Epithelial cell of esophagus (primary cell): ENCODE results near the gene SLC12A3.

ENCODE experiments used
- DNase-seq: peaks from one replicate; pipeline ENCODE4 v3.0.0; 2010; ENCODE audit warnings: low read depth
- H3K4me3 ChIP-seq: 2 replicates; pipeline ENCODE4 v1.5.1; 2011; ENCODE audit warnings: mild to moderate bottlenecking, low read length, control low read depth
- CTCF ChIP-seq: IDR thresholded peaks from 2 replicates; pipeline ENCODE4 v1.5.1; 2011; ENCODE audit warnings: low read depth, mild to moderate bottlenecking, low read length, control low read depth, inconsistent platforms; ENCODE audit not compliant: insufficient read depth; ENCODE audit errors: missing control alignments

SLC12A3 gene

GRCh38 chr16:56916571-56917403 is 51.8 kb downstream of the SLC12A3 start:
- no peak overlapping the region for H3K4me3 ChIP-seq
- no peak for TF ChIP-seq CTCF
- no peak for DNase-seq

GRCh38 chr16:56918467-56919012 is 53.5 kb downstream of the SLC12A3 start:
- DNase-seq = no peak
- H3K4me3 ChIP-seq = no peak overlapping the region
- no peak for TF ChIP-seq CTCF

GRCh38 chr16:56919099-56919800 is 54.2 kb downstream of the SLC12A3 start:
- no peak for TF ChIP-seq CTCF
- peak; percentile 97 for DNase-seq
- no peak overlapping the region for H3K4me3 ChIP-seq

- no peak for DNase-seq
- TF ChIP-seq CTCF = no peak
- no peak overlapping the region for H3K4me3 ChIP-seq
Measured at GRCh38 chr16:56921571-56921970, 56.6 kb downstream of the SLC12A3 start.

- TF ChIP-seq CTCF = no peak
- no peak overlapping the region for H3K4me3 ChIP-seq
- no peak for DNase-seq
Measured at GRCh38 chr16:56923481-56924091, 58.6 kb downstream of the SLC12A3 start.

GRCh38 chr16:56927471-56927870 is 62.5 kb downstream of the SLC12A3 start:
- no peak overlapping the region for H3K4me3 ChIP-seq
- no peak for DNase-seq
- no peak for TF ChIP-seq CTCF
